T-cell (primary cell): ENCODE results near the gene ZDHHC7. TPM values are rescaled to one million over a fixed set of nuclear protein-coding genes. Genes with fewer than 3 reads are reported as not detected.

Experiments used
- ATAC-seq, 4 experiments: fragments of 200-7000 bp in 3 of 4; fragments of 150-1000 bp in 1 of 4; cut with Tn5 transposase; replicated peaks in 1 of 4; 1 replicate in 3 of 4; 2 replicates in 1 of 4; pipeline ENCODE4 v1.10.0; 2021; ENCODE audit warnings: moderate library complexity in 3 of 4, mild to moderate bottlenecking in 2 of 4, moderate number of reproducible peaks in 1 of 4
- CTCF ChIA-PET, 2 donors: fragments of 300-600 bp; sonication (Branson Sonifier 250); formaldehyde crosslinking; loops; one replicate each; lab custom pipeline; 2022; ENCODE audit warnings: antibody characterized with exemption in 2 of 2; lab: Charles Lee
- POLR2A ChIA-PET, 2 donors: fragments of 300-600 bp; sonication (Branson Sonifier 250); formaldehyde crosslinking; loops; one replicate each; lab custom pipeline; 2022; ENCODE audit warnings: antibody characterized with exemption in 2 of 2; lab: Charles Lee
- DNase-seq, 35 experiments: peaks; one replicate each; pipeline versions ENCODE4 v3.0.0 to v3.0.0-alpha.2; 2013 to 2023
- H3K27ac ChIP-seq: one replicate; pipeline ENCODE4 v1.5.1; 2013; ENCODE audit warnings: low read length
- H3K27me3 ChIP-seq, 2 experiments: replicated peaks in 1 of 2; 1 replicate in 1 of 2; 2 replicates in 1 of 2; pipeline versions ENCODE4 v1.6.1 to v1.7.0; 2013; ENCODE audit warnings: low read length in 1 of 2, mixed read lengths in 1 of 2; ENCODE audit not compliant: control insufficient read depth in 2 of 2, insufficient read depth in 2 of 2; ENCODE audit errors: extremely low read depth in 1 of 2
- H3K36me3 ChIP-seq, 2 donors: 1 replicate in 1 of 2; 2 replicates in 1 of 2; pipeline versions ENCODE4 v1.6.1 to v1.7.0; 2013; ENCODE audit warnings: low read length in 1 of 2; ENCODE audit not compliant: control insufficient read depth in 2 of 2, insufficient read depth in 1 of 2; ENCODE audit errors: extremely low read depth in 1 of 2
- H3K4me1 ChIP-seq, 2 experiments: 1 replicate in 1 of 2; 2 replicates in 1 of 2; pipeline versions ENCODE4 v1.6.1 to v1.7.0; 2013; ENCODE audit warnings: low read length in 2 of 2, mixed read lengths in 1 of 2; ENCODE audit not compliant: insufficient read depth in 2 of 2, control insufficient read depth in 1 of 2; ENCODE audit errors: extremely low read depth in 1 of 2
- H3K4me3 ChIP-seq, 2 donors: 1 replicate in 1 of 2; 2 replicates in 1 of 2; pipeline versions ENCODE4 v1.5.1 to v1.7.0; 2013; ENCODE audit warnings: mild to moderate bottlenecking in 2 of 2, low read length in 1 of 2, moderate library complexity in 1 of 2; ENCODE audit not compliant: control insufficient read depth in 1 of 2; ENCODE audit errors: extremely low read depth in 1 of 2
- H3K9me3 ChIP-seq: 2 replicates; pipeline ENCODE4 v1.7.0; 2013
- H3K27ac Mint-ChIP-seq, 2 donors: one replicate each; pipeline ENCODE4 v1.8.0; 2020 to 2021; ENCODE audit warnings: mild to moderate bottlenecking in 2 of 2, mixed read lengths in 2 of 2
- H3K27me3 Mint-ChIP-seq, 2 donors: one replicate each; pipeline ENCODE4 v1.8.0; 2021 to 2022; ENCODE audit warnings: mixed read lengths in 2 of 2
- H3K36me3 Mint-ChIP-seq: one replicate; pipeline ENCODE4 v1.8.0; 2021; ENCODE audit warnings: mixed read lengths
- H3K4me1 Mint-ChIP-seq, 3 donors: one replicate each; pipeline ENCODE4 v1.8.0; 2020 to 2022; ENCODE audit warnings: mixed read lengths in 3 of 3, mild to moderate bottlenecking in 1 of 3
- H3K4me3 Mint-ChIP-seq, 3 donors: one replicate each; pipeline ENCODE4 v1.8.0; 2020 to 2022; ENCODE audit warnings: mild to moderate bottlenecking in 3 of 3, mixed read lengths in 3 of 3, moderate library complexity in 3 of 3
- H3K9me3 Mint-ChIP-seq, 3 donors: one replicate each; pipeline ENCODE4 v1.8.0; 2020 to 2022; ENCODE audit warnings: mixed read lengths in 3 of 3
- WGBS: methylation state at CpG from one replicate; pipeline ENCODE4 v1.1.5; 2013; ENCODE audit warnings: missing lambda C conversion rate; ENCODE audit not compliant: insufficient coverage; 5-methylcytosine and 5-hydroxymethylcytosine counted together
- total RNA-seq, 35 experiments: library from RNA in 6 of 35; stranded (reverse) in 6 of 35; fragments of 120-200 nt in 1 of 35; gene quantifications; one replicate each; pipeline versions ENCODE4 v1.2.1 to v1.2.4 and lab custom pipeline; 2013 to 2026

The ZDHHC7 gene
- total RNA-seq, 5 donors from 2014 or later (not counting 1 experiment from before 2014, with no cell fraction given): 33.5 to 43.9 (median 38.7) TPM

GRCh38 chr16:85008271-85008670 is 3.1 kb downstream of the ZDHHC7 start:
- ATAC-seq (no peak), DNase-seq (no peak)
- POLR2A ChIA-PET: interaction anchor here (0.6 to 0.7 kb wide), 2 partner anchors 48 to 184 kb away, joined by 4 read pairs; no protein-coding TSS in a partner anchor
- Mint-ChIP-seq H3K9me3 (no peaks in the 10 kb centered on the region), H3K27ac (no peak overlapping the region), H3K4me1 (peaks cover 64 to 71% (median 68%) of the 10 kb centered on the region in 3 donors), H3K36me3 (peaks cover 12% of the 10 kb centered on the region), H3K27me3 (no peaks in the 10 kb centered on the region), H3K4me3 (peak overlapping the region in 1 of 3 donors; percentile 95)
- Histone ChIP-seq H3K4me1 (peaks cover 5 to 44% of the 10 kb centered on the region in 2 experiments), H3K27me3 (no peaks in the 10 kb centered on the region), H3K9me3 (no peaks in the 10 kb centered on the region), H3K4me3 (no peak overlapping the region), H3K36me3 (no peaks in the 10 kb centered on the region), H3K27ac (no peak overlapping the region)
- WGBS: 85% methylated on average over 2 of the region's 3 CpGs
- CTCF ChIA-PET: no interaction called here

DNA sequence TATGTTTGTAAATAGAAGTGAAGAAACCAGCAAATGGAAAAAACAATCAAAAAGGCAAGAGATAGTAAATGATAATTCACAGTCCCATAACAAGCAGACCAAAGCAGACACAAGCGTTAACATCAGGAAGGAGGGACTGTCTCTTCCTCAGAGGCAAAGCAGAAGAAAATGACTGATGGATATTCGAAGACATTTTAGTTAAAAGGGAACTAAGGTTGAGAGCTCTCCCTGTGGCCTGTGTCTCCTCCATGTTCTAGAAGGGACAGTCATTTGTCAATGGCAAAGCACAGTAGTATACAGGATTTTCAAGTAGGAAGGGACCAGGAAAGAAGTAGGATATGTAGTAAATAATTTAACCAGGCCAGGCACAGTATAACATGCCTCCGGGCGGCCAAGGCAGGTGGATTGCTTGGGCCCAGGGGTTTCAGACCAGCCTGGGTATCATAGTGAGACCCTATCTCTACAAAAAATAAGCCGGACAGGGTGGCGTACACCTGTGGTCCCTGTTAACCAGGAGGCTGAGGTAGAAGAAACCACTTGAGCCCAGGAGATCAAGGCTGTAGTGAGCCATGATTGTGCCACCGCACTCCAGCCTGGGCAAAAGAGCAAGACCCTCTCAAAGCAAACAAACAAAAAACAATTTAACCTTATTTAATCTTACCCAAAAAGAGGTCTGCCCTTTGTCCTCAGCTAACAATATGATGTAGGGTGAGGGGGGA is 3.7 kb downstream of the ZDHHC7 start:
- Mint-ChIP-seq H3K27ac (no peak overlapping the region), H3K4me1 (peaks cover 69 to 77% (median 74%) of the 10 kb centered on the region in 3 donors), H3K9me3 (no peaks in the 10 kb centered on the region), H3K4me3 (no peak overlapping the region), H3K36me3 (peaks cover 15% of the 10 kb centered on the region), H3K27me3 (no peaks in the 10 kb centered on the region)
- ATAC-seq (no peak), DNase-seq (no peak)
- Histone ChIP-seq H3K4me1 (peaks cover 5 to 50% of the 10 kb centered on the region in 2 experiments), H3K27me3 (no peaks in the 10 kb centered on the region), H3K4me3 (no peak overlapping the region), H3K36me3 (no peaks in the 10 kb centered on the region), H3K27ac (no peak overlapping the region), H3K9me3 (no peaks in the 10 kb centered on the region)
- WGBS: 98% methylated on average over 5 of the region's 7 CpGs
- CTCF ChIA-PET: no interaction called here
- POLR2A ChIA-PET: interaction anchor here (0.6 to 0.7 kb wide), 2 partner anchors 49 to 184 kb away, joined by 4 read pairs; no protein-coding TSS in a partner anchor

DNA sequence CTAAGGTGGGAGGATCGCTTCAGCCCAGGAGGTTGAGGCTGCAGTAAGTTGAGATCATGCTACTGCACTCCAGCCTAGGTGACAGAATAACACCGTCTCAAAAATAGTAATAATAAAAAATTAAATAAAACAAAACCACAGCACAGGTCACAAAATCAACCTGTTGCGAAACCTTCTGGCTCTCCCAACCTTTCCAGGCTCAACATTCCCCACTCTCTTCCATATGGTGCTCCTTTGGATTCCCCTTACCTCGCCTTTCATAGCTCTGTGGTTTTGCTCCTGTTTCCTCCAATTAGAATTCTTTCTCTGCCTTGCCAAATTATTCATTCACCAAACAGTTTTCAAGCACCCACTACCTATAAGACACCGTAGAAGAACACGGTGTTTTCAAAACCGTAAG is 4.7 kb downstream of the ZDHHC7 start:
- no peaks in the 10 kb centered on the region for H3K36me3 ChIP-seq
- POLR2A ChIA-PET: interaction anchor here in 1 of 2 donors (0.6 kb wide), 2 partner anchors 34 to 317 kb away, joined by 3 to 11 read pairs; no protein-coding TSS in a partner anchor
- H3K27me3 Mint-ChIP-seq: no peaks in the 10 kb centered on the region
- H3K4me1 Mint-ChIP-seq: peaks cover 75 to 82% (median 81%) of the 10 kb centered on the region in 3 donors
- no peak overlapping the region for H3K4me3 Mint-ChIP-seq
- H3K4me3 ChIP-seq: no peak overlapping the region
- no peak overlapping the region for H3K27ac ChIP-seq
- 100% methylated on average over 2 of the region's 7 CpGs for WGBS
- no peaks in the 10 kb centered on the region for H3K9me3 Mint-ChIP-seq
- ATAC-seq (no peak), DNase-seq (no peak)
- no peak overlapping the region for H3K27ac Mint-ChIP-seq
- H3K9me3 ChIP-seq: no peaks in the 10 kb centered on the region
- peaks cover 5 to 48% of the 10 kb centered on the region in 2 experiments for H3K4me1 ChIP-seq
- H3K27me3 ChIP-seq: no peaks in the 10 kb centered on the region
- CTCF ChIA-PET: interaction anchor here in 1 of 2 donors (0.7 kb wide), 1 partner anchor 486 kb away, joined by 6 read pairs; no protein-coding TSS in a partner anchor
- H3K36me3 Mint-ChIP-seq: peaks cover 16% of the 10 kb centered on the region

DNA sequence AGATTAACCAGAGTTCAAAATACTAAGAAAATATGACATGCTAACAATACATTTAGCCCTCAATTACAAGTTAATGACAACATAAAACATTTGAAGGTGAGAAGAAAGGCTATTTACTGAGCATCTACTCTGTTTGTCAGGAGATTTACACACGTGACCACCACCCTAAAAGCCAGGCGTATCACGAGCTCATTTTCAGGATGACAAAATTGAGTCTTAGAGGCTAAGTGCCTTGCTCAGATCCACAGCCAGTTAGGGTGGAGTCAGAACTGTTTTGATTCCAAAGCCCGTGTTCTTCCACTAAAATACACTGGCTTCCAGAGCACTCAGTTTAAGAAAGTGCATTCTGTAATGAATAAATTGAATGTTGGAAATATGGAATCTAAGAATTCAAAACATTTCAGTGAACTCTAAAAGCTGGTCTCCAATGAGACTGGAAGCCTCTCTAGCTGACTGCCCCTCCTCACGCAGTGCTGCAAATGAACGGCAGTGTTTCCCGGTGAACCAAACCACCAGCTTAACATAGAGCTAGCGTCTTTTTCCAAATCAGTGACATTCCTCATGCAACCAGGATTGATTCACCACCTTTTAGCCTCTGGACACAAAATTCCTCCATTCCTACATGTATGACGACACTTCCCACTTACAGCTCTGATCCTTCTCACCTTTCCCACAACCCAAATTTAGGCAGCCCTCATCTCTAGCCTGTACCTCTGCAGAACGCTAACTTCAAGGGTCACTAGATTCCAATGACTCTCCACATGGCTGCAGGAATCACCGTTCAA is 5.9 kb downstream of the ZDHHC7 start:
- H3K27ac ChIP-seq: no peak overlapping the region
- CTCF ChIA-PET: no interaction called here
- no peak overlapping the region for H3K4me3 ChIP-seq
- Mint-ChIP-seq H3K4me3 (peak overlapping the region in 1 of 3 donors; percentile 13), H3K27ac (no peak overlapping the region), H3K9me3 (no peaks in the 10 kb centered on the region), H3K27me3 (no peaks in the 10 kb centered on the region), H3K4me1 (peaks cover 73 to 83% (median 82%) of the 10 kb centered on the region in 3 donors), H3K36me3 (peaks cover 20% of the 10 kb centered on the region)
- H3K4me1 ChIP-seq: peaks cover 2 to 41% of the 10 kb centered on the region in 2 experiments
- POLR2A ChIA-PET: interaction anchor here in 1 of 2 donors (1.0 kb wide), 1 partner anchor 21 kb away, joined by 5 read pairs; no protein-coding TSS in a partner anchor
- peaks cover 0 to 2% of the 10 kb centered on the region in 2 donors for H3K36me3 ChIP-seq
- ATAC-seq (no peak), DNase-seq (no peak)
- no peaks in the 10 kb centered on the region for H3K27me3 ChIP-seq
- H3K9me3 ChIP-seq: no peaks in the 10 kb centered on the region
- 93% methylated on average over 10 of the region's 11 CpGs for WGBS

- ATAC-seq (no peak), DNase-seq (no peak)
- no peak overlapping the region for H3K27ac ChIP-seq
- no peaks in the 10 kb centered on the region for H3K9me3 Mint-ChIP-seq
- WGBS: 87% methylated on average over 7 of the region's 10 CpGs
- H3K4me1 ChIP-seq: peaks cover 0 to 34% of the 10 kb centered on the region in 2 experiments
- H3K36me3 ChIP-seq: peaks cover 0 to 2% of the 10 kb centered on the region in 2 donors
- no peaks in the 10 kb centered on the region for H3K27me3 Mint-ChIP-seq
- H3K9me3 ChIP-seq: no peaks in the 10 kb centered on the region
- ChIA-PET POLR2A (interaction anchor here in 1 of 2 donors (1.0 kb wide), 1 partner anchor 22 kb away, joined by 5 read pairs; no protein-coding TSS in a partner anchor), CTCF (no interaction called here)
- no peak overlapping the region for H3K4me3 ChIP-seq
- no peaks in the 10 kb centered on the region for H3K27me3 ChIP-seq
- H3K4me3 Mint-ChIP-seq: peak overlapping the region in 1 of 3 donors; percentile 9
- peaks cover 71 to 79% (median 78%) of the 10 kb centered on the region in 3 donors for H3K4me1 Mint-ChIP-seq
- no peak overlapping the region for H3K27ac Mint-ChIP-seq
- peaks cover 20% of the 10 kb centered on the region for H3K36me3 Mint-ChIP-seq
Observed at GRCh38 chr16:85004587-85005205, 6.6 kb downstream of the ZDHHC7 start.
